ENCODE measurements around the gene SFTPB. TPM values are rescaled to one million over a fixed set of nuclear protein-coding genes. Genes with fewer than 3 reads are reported as not detected.
"Not testable (repeated sequence)": the region's sequence is repeated elsewhere in the genome, so short reads cannot be mapped to it uniquely, and the experiment has no call there.

Gene SFTPB
- polyA plus RNA-seq, 1 donor from 2014 or later = not detected

DNA sequence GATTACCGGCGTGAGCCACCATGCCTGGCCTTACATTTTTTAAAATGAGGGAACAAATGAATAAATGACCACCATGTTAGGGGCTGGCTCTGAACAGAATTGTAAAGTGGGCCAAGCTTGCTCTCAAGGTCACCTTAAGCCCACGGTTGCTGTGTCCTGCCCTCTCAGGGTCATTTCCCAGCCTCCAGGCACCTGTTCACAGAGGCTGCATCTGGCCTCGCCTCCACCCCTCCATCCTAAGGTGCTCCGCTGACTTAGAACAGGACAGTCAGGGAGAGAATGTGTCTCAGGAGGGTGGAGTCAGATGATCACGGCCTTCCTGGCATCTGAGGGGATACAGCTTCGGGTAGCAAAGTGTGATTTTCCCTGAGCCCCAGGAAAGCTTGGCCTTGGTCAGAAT lies 7.3 kb downstream of the SFTPB start:
- Histone ChIP-seq H3K4me2 (ENCODE audit: low read length) (no peak overlapping the region), H3K9me2 (ENCODE audit: insufficient read depth, low read length) (no peaks in the 10 kb centered on the region), H3K9me3 (ENCODE audit: low read length) (no peaks in the 10 kb centered on the region), H3K36me3 (ENCODE audit: insufficient read depth, low read length) (no peaks in the 10 kb centered on the region), H2AFZ (ENCODE audit: low read depth, low read length) (no peak overlapping the region), H3K27ac (ENCODE audit: low read length) (no peak overlapping the region), H4K20me1 (ENCODE audit: insufficient read depth) (no peaks in the 10 kb centered on the region), H3K9ac (ENCODE audit: low read length) (no peak overlapping the region), H3K79me2 (replicated peaks; ENCODE audit: insufficient read depth, low read length) (no peaks in the 10 kb centered on the region), H3K27me3 (ENCODE audit: insufficient read depth, low read depth, low read length) (no peaks in the 10 kb centered on the region), H3K4me3 (ENCODE audit: low read length) (no peak overlapping the region), H3F3A (ENCODE audit: insufficient read depth, low read length, poor library complexity, severe bottlenecking) (no peaks in the 10 kb centered on the region)
- TF ChIP-seq SMC3 (conservative IDR thresholded peaks at IDR 0.05; ENCODE audit: poor library complexity) (no peak), EZH2 (IDR thresholded peaks at IDR 0.05; ENCODE audit: borderline replicate concordance, insufficient read depth, low read length, poor library complexity, severe bottlenecking) (no peak), RAD21 (conservative IDR thresholded peaks at IDR 0.05) (no peak), CTCF (IDR thresholded peaks at IDR 0.05; ENCODE audit: poor library complexity, severe bottlenecking) (no peak), POLR2AphosphoS5 (IDR thresholded peaks at IDR 0.05) (no peak), TAF1 (IDR thresholded peaks at IDR 0.05; ENCODE audit: low read depth) (no peak), EP300 (conservative IDR thresholded peaks at IDR 0.05; ENCODE audit: poor library complexity, severe bottlenecking) (no peak), MXI1 (conservative IDR thresholded peaks at IDR 0.05; ENCODE audit: poor library complexity, severe bottlenecking) (no peak)
- TF ChIP-seq, protein P1, sequence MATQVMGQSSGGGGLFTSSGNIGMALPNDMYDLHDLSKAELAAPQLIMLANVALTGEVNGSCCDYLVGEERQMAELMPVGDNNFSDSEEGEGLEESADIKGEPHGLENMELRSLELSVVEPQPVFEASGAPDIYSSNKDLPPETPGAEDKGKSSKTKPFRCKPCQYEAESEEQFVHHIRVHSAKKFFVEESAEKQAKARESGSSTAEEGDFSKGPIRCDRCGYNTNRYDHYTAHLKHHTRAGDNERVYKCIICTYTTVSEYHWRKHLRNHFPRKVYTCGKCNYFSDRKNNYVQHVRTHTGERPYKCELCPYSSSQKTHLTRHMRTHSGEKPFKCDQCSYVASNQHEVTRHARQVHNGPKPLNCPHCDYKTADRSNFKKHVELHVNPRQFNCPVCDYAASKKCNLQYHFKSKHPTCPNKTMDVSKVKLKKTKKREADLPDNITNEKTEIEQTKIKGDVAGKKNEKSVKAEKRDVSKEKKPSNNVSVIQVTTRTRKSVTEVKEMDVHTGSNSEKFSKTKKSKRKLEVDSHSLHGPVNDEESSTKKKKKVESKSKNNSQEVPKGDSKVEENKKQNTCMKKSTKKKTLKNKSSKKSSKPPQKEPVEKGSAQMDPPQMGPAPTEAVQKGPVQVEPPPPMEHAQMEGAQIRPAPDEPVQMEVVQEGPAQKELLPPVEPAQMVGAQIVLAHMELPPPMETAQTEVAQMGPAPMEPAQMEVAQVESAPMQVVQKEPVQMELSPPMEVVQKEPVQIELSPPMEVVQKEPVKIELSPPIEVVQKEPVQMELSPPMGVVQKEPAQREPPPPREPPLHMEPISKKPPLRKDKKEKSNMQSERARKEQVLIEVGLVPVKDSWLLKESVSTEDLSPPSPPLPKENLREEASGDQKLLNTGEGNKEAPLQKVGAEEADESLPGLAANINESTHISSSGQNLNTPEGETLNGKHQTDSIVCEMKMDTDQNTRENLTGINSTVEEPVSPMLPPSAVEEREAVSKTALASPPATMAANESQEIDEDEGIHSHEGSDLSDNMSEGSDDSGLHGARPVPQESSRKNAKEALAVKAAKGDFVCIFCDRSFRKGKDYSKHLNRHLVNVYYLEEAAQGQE (IDR thresholded peaks at IDR 0.05; ENCODE audit: borderline replicate concordance) = no peak

DNA sequence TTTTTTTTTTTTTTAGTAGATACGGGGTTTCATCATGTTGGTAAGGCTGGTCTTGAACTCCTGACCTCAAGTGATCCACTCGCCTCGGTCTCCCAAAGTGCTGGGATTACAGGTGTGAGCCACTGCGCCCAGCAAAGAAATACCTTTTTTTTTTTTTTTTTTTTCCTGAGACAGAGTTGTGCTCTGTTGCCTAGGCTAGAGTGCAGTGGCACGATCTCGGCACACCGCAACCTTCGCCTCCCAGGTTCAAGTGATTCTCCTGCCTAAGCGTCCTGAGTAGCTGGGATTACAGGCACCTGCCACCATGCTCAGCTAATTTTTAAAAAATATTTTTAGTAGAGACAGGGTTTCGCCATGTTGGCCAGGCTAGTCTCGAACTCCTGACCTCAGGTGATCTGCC lies 7.7 kb downstream of the SFTPB start:
- H2AFZ ChIP-seq (ENCODE audit: low read depth, low read length); H3K9me2 ChIP-seq (ENCODE audit: insufficient read depth, low read length); H3K4me3 ChIP-seq (ENCODE audit: low read length); H3K9ac ChIP-seq (ENCODE audit: low read length); H3K27ac ChIP-seq (ENCODE audit: low read length); H3F3A ChIP-seq (ENCODE audit: insufficient read depth, low read length, poor library complexity, severe bottlenecking); H3K27me3 ChIP-seq (ENCODE audit: insufficient read depth, low read depth, low read length); H3K4me2 ChIP-seq (ENCODE audit: low read length); H4K20me1 ChIP-seq (ENCODE audit: insufficient read depth); H3K36me3 ChIP-seq (ENCODE audit: insufficient read depth, low read length); H3K79me2 ChIP-seq (replicated peaks; ENCODE audit: insufficient read depth, low read length); H3K9me3 ChIP-seq (ENCODE audit: low read length): not testable (repeated sequence)
